GM12891 (cell line): ENCODE measurements around the gene PCNX1.

Source experiments
- POLR2A ChIP-seq: IDR thresholded peaks from 2 replicates; pipeline ENCODE4 v1.6.1; 2011; ENCODE audit warnings: low read depth, low read length, control low read depth
- POLR2AphosphoS5 ChIP-seq: IDR thresholded peaks from 2 replicates; pipeline ENCODE4 v1.6.1; 2011; ENCODE audit warnings: low read depth, low read length, control low read depth
- SPI1 ChIP-seq: IDR thresholded peaks from 2 replicates; pipeline ENCODE4 v1.6.1; 2011; ENCODE audit warnings: low read depth, low read length, control low read depth
- TAF1 ChIP-seq: IDR thresholded peaks from 2 replicates; pipeline ENCODE4 v1.6.1; 2011; ENCODE audit warnings: low read depth, low read length, control low read depth

DNA sequence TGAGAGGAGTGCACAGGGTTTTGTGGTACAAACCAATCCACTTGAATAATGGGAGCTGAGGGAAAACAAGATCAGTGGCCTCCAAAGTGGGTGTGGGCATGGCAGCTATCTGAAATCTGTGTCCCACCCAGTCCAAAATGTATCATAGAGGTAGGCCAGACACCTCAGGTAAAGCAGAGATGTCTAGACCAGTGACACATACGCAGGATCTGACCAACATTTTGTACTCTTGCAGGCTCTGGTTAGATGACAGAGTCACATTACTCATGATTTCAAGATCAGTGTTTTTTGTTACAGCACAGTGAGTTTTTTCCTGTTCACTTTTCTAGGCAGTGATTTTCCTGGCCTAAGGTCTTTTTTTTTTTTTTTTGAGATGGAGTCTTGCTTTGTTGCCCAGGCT lies 211.8 kb downstream of the PCNX1 start:
- no peak for TF ChIP-seq POLR2A
- TF ChIP-seq POLR2AphosphoS5 = no peak
- no peak for TF ChIP-seq TAF1
- no peak for TF ChIP-seq SPI1
